Fibroblast of villous mesenchyme (primary cell): ENCODE data around the gene PROS1. TPM values are rescaled to one million over a fixed set of nuclear protein-coding genes. Genes with fewer than 3 reads are reported as not detected.
A peak's percentile ranks its signal among the peaks of the same experiment; 100 is the strongest.

Source experiments
- DNase-seq: peaks from one replicate; pipeline ENCODE4 v3.0.0-alpha.2; 2010; ENCODE audit warnings: low read depth
- H3K4me3 ChIP-seq: 2 replicates; pipeline ENCODE4 v1.5.1; 2011; ENCODE audit warnings: low read depth, mild to moderate bottlenecking, low read length
- total RNA-seq: library from RNA; depleted of rRNA; stranded (reverse); fragments of >200 nt; gene quantifications from 2 replicates; pipeline ENCODE4 v1.2.3, GENCODE V29; 2012
- TF ChIP-seq, protein P1 (sequence below): IDR thresholded peaks from 2 replicates; pipeline ENCODE4 v1.5.1; 2012; ENCODE audit warnings: low read depth, mild to moderate bottlenecking, low read length; ENCODE audit not compliant: insufficient read depth

Gene PROS1
- total RNA-seq, 1 donor, result 12.1 TPM

DNA sequence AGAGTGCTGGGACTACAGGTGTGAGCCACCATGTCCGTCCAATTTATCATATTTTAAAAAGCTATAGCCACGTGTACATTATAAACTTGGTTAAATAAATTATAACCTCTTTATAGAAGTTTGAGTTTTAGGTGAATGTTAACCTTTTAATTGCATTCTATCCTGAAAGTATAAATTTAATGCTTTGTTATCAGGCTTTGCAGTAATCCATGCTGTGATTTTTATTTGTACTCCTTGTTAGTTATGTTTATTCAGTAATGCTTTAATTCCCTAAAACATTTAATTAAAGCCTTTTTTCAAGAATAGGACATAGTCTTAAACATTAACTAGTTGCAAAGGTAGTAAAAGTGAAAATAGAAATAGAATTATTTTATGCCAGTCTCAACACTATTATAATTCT lies 17.9 kb upstream of the PROS1 start:
- TF ChIP-seq, protein P1, sequence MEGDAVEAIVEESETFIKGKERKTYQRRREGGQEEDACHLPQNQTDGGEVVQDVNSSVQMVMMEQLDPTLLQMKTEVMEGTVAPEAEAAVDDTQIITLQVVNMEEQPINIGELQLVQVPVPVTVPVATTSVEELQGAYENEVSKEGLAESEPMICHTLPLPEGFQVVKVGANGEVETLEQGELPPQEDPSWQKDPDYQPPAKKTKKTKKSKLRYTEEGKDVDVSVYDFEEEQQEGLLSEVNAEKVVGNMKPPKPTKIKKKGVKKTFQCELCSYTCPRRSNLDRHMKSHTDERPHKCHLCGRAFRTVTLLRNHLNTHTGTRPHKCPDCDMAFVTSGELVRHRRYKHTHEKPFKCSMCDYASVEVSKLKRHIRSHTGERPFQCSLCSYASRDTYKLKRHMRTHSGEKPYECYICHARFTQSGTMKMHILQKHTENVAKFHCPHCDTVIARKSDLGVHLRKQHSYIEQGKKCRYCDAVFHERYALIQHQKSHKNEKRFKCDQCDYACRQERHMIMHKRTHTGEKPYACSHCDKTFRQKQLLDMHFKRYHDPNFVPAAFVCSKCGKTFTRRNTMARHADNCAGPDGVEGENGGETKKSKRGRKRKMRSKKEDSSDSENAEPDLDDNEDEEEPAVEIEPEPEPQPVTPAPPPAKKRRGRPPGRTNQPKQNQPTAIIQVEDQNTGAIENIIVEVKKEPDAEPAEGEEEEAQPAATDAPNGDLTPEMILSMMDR, result no peak
- no peak overlapping the region for H3K4me3 ChIP-seq
- no peak for DNase-seq

DNA sequence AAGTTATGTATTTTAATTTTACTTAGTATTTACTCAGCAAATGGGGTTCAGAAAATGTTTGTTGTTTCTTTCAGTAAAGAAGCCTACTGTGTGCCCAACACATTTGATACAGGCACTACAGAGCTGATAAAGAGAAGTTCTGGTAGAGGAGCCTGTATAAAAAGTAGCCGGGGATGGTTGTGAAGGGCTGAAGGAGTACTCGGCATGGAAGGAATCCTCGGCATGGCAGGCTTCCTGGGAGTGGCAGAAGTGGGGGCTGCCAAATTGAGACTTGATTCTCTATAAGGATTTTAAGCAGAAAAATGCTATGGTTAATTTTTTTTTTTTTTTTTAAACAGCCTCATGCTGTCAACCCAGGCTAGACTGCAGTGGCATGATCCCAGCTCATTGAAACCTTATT lies 15.5 kb upstream of the PROS1 start:
- DNase-seq, result no peak
- no peak overlapping the region for H3K4me3 ChIP-seq
- TF ChIP-seq, protein P1, result no peak

DNA sequence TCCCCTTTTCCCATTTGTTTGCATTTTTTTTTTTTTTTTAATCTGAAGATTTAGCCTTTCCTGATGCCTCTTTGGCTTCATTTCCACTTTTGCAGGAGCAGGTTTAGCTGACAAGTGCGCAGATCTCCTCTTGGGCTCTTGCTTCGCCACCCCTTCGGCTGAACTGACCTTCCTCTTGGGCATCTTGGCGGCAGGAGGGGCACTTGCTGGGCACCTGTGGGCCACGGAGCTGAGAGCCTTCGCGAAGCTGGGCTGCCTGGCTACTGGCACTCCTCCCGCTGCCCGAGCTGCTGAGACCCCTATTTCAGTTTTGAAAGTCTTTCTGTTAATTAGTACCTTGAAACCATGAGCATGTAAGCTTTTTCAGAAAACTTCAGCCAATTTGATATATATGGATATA lies 15.1 kb upstream of the PROS1 start:
- TF ChIP-seq, protein P1, result no peak

DNA sequence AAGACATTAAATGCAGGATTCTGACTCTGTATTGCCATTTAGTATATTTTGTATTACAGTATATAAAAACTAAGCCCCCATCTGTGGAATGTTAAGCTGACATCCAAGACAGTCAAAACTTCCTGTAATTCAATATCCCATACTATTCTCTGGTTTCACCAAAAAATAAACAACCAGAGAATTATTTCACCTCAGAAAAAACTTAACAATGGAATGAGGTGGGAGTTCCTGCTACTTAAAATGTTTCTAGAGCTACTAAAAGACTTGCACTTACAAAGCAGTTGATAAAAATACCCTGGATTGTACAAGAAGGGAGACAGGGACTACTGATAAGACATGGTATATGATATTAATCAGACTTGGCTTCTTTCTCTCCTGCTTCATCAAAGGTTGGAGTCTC lies 14.6 kb upstream of the PROS1 start:
- TF ChIP-seq, protein P1, result no peak
- peak; percentile 30 for DNase-seq
- no peak overlapping the region for H3K4me3 ChIP-seq

More for the DNA sequence above, 15.1 kb upstream of the PROS1 start:
- no peak for DNase-seq
- H3K4me3 ChIP-seq, result no peak overlapping the region

DNA sequence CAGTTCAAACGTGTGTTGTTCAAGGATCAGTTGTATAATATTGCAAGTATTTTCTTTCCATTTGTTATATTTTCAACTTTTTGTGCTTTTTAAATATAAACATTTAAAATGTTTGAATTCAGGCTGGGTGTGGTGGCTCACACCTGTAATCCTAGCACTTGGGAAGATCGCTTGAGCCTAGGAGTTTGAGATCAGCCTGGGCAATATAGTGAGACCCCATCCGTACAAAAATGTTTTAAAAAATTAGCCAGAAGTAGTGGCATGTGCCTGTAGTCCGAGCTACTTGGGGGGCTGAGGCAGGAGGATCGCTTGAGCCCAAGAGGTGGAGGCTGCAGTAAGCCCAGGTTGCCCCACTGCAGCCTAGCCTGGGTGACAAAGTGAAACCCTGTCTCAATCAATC lies 10.9 kb upstream of the PROS1 start:
- TF ChIP-seq, protein P1, result no peak
- H3K4me3 ChIP-seq, result no peak overlapping the region
- DNase-seq, result no peak

DNA sequence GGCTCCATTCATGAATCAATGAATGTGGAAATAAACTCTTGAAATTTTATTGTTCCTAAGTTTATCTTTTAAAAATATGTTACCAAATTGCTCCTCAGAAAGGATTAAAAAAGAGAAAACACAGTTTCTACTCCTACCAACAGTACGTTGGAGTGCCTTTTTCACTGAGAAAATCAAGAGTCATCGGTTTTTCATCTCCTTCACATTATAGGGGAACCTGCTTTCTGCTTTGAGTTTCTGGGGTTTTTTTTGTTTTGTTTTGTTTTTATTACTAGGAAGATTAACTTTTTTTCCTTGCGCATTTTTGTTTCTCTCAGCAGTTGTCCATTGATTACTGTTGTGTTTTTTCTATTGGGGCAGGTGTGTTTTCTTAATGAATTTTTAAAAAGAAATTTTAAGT lies 9.7 kb upstream of the PROS1 start:
- no peak overlapping the region for H3K4me3 ChIP-seq
- TF ChIP-seq, protein P1, result no peak
- no peak for DNase-seq

DNA sequence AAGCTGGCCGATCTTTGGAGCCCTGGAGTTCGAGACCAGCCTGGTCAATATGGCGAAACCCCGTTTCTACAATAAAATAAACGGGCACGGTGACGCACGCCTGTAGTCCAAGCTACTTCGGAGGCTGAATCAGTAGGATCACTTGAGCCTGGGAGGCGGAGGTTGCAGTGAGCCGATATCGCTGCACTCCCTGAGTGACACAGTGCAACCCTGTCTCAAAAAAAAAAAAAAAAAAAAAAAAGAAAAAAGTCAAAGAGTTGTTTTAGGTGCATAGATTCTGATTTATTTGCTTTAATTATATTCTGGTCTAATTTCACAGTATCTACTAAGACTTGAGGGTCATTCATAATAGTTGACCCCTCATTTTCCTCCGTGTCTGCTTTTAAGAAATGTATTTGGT lies 8.0 kb upstream of the PROS1 start:
- no peak overlapping the region for H3K4me3 ChIP-seq
- TF ChIP-seq, protein P1, result no peak
- DNase-seq, result no peak
